Purkinje cell (primary cell): ENCODE results near the gene EVC2. TPM values are rescaled to one million over a fixed set of nuclear protein-coding genes. Genes with fewer than 3 reads are reported as not detected.

ENCODE experiments used
- polyA plus RNA-seq: library from polyadenylated mRNA; unstranded; fragments of >200 nt; fragmentation: Nextera tagmentation; gene quantifications from 2 replicates; pipeline ENCODE4 v1.2.1, GENCODE V29; 2014

Gene EVC2, protein sequence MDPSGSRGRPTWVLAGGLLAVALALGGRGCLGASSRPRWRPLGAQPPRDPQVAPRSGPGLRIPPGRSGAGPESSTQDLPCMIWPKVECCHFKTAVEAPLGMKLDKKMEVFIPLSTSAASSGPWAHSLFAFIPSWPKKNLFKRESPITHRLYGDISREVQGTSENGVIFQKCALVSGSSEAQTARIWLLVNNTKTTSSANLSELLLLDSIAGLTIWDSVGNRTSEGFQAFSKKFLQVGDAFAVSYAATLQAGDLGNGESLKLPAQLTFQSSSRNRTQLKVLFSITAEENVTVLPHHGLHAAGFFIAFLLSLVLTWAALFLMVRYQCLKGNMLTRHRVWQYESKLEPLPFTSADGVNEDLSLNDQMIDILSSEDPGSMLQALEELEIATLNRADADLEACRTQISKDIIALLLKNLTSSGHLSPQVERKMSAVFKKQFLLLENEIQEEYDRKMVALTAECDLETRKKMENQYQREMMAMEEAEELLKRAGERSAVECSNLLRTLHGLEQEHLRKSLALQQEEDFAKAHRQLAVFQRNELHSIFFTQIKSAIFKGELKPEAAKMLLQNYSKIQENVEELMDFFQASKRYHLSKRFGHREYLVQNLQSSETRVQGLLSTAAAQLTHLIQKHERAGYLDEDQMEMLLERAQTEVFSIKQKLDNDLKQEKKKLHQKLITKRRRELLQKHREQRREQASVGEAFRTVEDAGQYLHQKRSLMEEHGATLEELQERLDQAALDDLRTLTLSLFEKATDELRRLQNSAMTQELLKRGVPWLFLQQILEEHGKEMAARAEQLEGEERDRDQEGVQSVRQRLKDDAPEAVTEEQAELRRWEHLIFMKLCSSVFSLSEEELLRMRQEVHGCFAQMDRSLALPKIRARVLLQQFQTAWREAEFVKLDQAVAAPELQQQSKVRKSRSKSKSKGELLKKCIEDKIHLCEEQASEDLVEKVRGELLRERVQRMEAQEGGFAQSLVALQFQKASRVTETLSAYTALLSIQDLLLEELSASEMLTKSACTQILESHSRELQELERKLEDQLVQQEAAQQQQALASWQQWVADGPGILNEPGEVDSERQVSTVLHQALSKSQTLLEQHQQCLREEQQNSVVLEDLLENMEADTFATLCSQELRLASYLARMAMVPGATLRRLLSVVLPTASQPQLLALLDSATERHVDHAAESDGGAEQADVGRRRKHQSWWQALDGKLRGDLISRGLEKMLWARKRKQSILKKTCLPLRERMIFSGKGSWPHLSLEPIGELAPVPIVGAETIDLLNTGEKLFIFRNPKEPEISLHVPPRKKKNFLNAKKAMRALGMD
- polyA plus RNA-seq: 0.09 and 0.21 TPM in 2 replicates

DNA sequence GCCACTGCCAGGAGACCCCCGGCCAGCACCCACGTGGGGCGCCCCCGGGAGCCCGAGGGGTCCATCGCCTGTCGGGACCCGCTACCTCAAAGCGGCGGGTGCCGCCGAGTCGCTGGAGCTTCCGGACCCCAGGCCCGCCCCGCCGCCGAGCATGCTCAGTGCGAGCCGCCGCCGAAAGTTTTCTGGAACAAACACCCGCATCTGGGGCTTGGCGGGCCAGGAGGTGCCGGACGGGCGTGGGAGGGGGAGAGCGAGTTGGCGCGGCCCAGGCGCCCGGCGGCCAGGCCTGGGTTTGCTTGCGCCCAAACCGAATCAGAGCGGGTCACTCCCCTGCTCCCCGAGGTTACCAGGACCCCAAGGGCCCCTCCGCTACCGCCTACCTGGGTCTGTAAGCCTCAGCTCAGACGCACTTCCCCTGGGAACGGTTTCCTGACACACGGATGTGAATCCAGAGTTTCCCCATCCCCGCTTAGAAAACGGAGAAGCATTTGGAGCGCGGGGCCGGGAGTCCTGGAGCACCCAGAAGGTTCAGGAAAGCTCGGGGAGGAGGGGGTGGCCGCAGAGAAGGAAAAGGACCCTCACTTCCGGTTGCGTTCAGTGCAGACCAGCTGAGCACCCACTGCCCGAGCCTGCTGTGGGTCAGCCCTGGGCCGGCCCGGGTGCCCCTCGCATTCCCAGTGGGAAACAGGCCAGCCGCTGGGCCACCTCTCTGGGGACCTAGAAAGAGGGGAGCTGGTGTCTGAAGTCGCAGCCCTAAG is at the start of gene EVC2:
EVC2 (minus strand) TSS at position 111 of the 758 bp plus-strand sequence; CDS start at position 65, 46 bp downstream.

GRCh38 chr4:5710961-5711478 is 2.7 kb upstream of the EVC2 start, which contains the start of gene EVC:
Gene EVC, plus strand, starts transcription at chr4:5711201. Its CDS starts 180 bp downstream, at chr4:5711381.

Other genes with a start within 250 kb of the EVC2 start
- gene EVC, start 2.6 kb upstream of the EVC2 start, polyA plus RNA-seq: 0.16 TPM in 1 of 2 replicates, not detected in the other
- gene CRMP1, start 184.5 kb upstream of the EVC2 start, polyA plus RNA-seq: 165 and 182 TPM in 2 replicates